Measurements from ENCODE around the gene NEB. TPM values are rescaled to one million over a fixed set of nuclear protein-coding genes. Genes with fewer than 3 reads are reported as not detected.

NEB gene
- total and polyA plus RNA-seq, 3 donors from 2014 or later, result 5.5 to 18.6 (median 5.7) TPM

GRCh38 chr2:151774506-151774905, 40.2 kb upstream of the NEB start:
- H3K27ac ChIP-seq, result no peak overlapping the region
- intact Hi-C loops (cut with DNase I; ENCODE audit: low total_unique reads), result no loop called here
- no peak for DNase-seq

DNA sequence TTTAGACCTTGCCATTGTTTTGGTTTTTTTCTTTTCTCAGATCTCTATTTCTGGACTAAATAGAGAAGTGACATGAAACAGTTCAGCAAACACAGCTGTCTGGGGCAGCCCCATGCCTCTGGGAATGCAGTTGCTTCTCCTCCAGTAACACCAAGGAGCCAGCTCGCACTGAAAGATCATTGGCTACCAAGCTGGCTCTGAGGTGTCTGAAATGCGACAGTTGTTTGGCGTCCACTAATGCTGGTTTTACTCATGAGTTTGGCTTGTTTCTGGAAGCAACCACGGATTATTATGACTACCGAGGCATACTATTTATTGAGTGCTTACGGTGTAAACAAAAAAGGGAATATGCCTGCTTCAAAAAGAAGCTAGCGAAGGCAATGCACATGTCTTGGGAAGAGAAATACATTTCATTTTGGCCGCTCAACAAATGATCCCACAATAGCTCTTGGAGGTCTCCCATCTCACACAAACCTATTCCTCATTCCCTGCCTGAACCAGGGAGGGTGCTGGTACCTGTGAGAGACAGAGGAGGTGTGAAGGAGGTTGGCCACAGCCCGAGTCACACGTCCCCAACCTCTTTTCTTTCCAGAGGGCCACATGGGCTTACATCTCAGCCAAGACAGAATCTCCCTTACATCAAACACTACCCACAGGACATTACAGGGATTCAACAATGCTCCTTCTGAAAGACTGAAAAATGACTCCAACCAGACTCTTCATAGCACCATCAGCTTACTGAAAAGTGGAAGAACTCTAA, 37.5 kb upstream of the NEB start:
- no peak overlapping the region for H3K27ac ChIP-seq
- H3K36me3 ChIP-seq (ENCODE audit: low read depth, missing control alignments), result no peaks in the 10 kb centered on the region
- 85 to 91% methylated on average over 10 of the region's 10 CpGs for WGBS, 2 donors
- intact Hi-C loops (cut with DNase I; ENCODE audit: low total_unique reads), result no loop called here
- no peak for DNase-seq
- H3K9me3 ChIP-seq, result no peaks in the 10 kb centered on the region
- H3K27me3 ChIP-seq, result no peaks in the 10 kb centered on the region
- TF ChIP-seq, protein P1, sequence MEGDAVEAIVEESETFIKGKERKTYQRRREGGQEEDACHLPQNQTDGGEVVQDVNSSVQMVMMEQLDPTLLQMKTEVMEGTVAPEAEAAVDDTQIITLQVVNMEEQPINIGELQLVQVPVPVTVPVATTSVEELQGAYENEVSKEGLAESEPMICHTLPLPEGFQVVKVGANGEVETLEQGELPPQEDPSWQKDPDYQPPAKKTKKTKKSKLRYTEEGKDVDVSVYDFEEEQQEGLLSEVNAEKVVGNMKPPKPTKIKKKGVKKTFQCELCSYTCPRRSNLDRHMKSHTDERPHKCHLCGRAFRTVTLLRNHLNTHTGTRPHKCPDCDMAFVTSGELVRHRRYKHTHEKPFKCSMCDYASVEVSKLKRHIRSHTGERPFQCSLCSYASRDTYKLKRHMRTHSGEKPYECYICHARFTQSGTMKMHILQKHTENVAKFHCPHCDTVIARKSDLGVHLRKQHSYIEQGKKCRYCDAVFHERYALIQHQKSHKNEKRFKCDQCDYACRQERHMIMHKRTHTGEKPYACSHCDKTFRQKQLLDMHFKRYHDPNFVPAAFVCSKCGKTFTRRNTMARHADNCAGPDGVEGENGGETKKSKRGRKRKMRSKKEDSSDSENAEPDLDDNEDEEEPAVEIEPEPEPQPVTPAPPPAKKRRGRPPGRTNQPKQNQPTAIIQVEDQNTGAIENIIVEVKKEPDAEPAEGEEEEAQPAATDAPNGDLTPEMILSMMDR (IDR thresholded peaks at IDR 0.05), result no peak
- no peak for TF ChIP-seq POLR2A (IDR thresholded peaks at IDR 0.05)
- no peak overlapping the region for H3K4me3 ChIP-seq
- H3K4me1 ChIP-seq, result peaks cover 5% of the 10 kb centered on the region

More at GRCh38 chr2:151774506-151774905, 40.2 kb upstream of the NEB start:
- Histone ChIP-seq H3K4me1 (peaks cover 5% of the 10 kb centered on the region), H3K4me3 (no peak overlapping the region), H3K9me3 (no peaks in the 10 kb centered on the region), H3K27me3 (no peaks in the 10 kb centered on the region), H3K36me3 (ENCODE audit: low read depth, missing control alignments) (no peaks in the 10 kb centered on the region)
- 51 to 62% methylated on average over 3 of the region's 3 CpGs for WGBS, 2 donors
- TF ChIP-seq, protein P1 (IDR thresholded peaks at IDR 0.05), result no peak
- TF ChIP-seq POLR2A (IDR thresholded peaks at IDR 0.05), result no peak

- intact Hi-C loops (cut with DNase I; ENCODE audit: low total_unique reads), result no loop called here
- TF ChIP-seq, protein P1 (IDR thresholded peaks at IDR 0.05), result no peak
- TF ChIP-seq POLR2A (IDR thresholded peaks at IDR 0.05), result no peak
- Histone ChIP-seq H3K4me1 (peaks cover 5% of the 10 kb centered on the region), H3K27ac (no peak overlapping the region), H3K4me3 (no peak overlapping the region), H3K36me3 (ENCODE audit: low read depth, missing control alignments) (no peaks in the 10 kb centered on the region), H3K9me3 (no peaks in the 10 kb centered on the region), H3K27me3 (no peaks in the 10 kb centered on the region)
- WGBS, 2 donors, result 91 to 93% methylated on average over 2 of the region's 2 CpGs
- no peak for DNase-seq
Observed at GRCh38 chr2:151770995-151771394, 36.7 kb upstream of the NEB start.

GRCh38 chr2:151769606-151770005, 35.3 kb upstream of the NEB start:
- Histone ChIP-seq H3K4me1 (peaks cover 1% of the 10 kb centered on the region), H3K9me3 (no peaks in the 10 kb centered on the region), H3K27ac (no peak overlapping the region), H3K27me3 (no peaks in the 10 kb centered on the region), H3K4me3 (no peak overlapping the region), H3K36me3 (ENCODE audit: low read depth, missing control alignments) (no peaks in the 10 kb centered on the region)
- intact Hi-C loops (cut with DNase I; ENCODE audit: low total_unique reads), result no loop called here
- TF ChIP-seq POLR2A (IDR thresholded peaks at IDR 0.05), result no peak
- TF ChIP-seq, protein P1 (IDR thresholded peaks at IDR 0.05), result no peak
- no peak for DNase-seq
- WGBS, 2 donors, result 100% methylated on average over 1 of the region's 1 CpG

- 70 to 72% methylated on average over 2 of the region's 2 CpGs for WGBS, 2 donors
- no peaks in the 10 kb centered on the region for H3K27me3 ChIP-seq
- no peak overlapping the region for H3K4me3 ChIP-seq
- H3K9me3 ChIP-seq, result no peaks in the 10 kb centered on the region
- H3K4me1 ChIP-seq, result no peaks in the 10 kb centered on the region
- no peak for TF ChIP-seq POLR2A (IDR thresholded peaks at IDR 0.05)
- TF ChIP-seq, protein P1 (IDR thresholded peaks at IDR 0.05), result no peak
- no peaks in the 10 kb centered on the region for H3K36me3 ChIP-seq (ENCODE audit: low read depth, missing control alignments)
- no peak overlapping the region for H3K27ac ChIP-seq
- DNase-seq, result no peak
- intact Hi-C loops (cut with DNase I; ENCODE audit: low total_unique reads), result no loop called here
Observed at GRCh38 chr2:151767536-151767935, 33.3 kb upstream of the NEB start.
